GM18870 (cell line): Measurements from ENCODE around the gene ATXN1.
"Not testable (repeated sequence)": the region's sequence is repeated elsewhere in the genome, so short reads cannot be mapped to it uniquely, and the experiment has no call there.

Experiments
- ATAC-seq: cut with Tn5 transposase; IDR thresholded peaks from one replicate; pipeline ENCODE4 v1.9.1; 2021; ENCODE audit warnings: moderate library complexity; ENCODE audit not compliant: unreplicated experiment

ATXN1 gene

GRCh38 chr6:16725145-16725864, 36.0 kb downstream of the ATXN1 start:
- ATAC-seq, result no peak

- no peak for ATAC-seq
Measured at GRCh38 chr6:16723826-16724225, 37.4 kb downstream of the ATXN1 start.

- ATAC-seq, result no peak
Measured at GRCh38 chr6:16723402-16723801, 37.9 kb downstream of the ATXN1 start.

- ATAC-seq, result no peak
Measured at GRCh38 chr6:16722630-16723029, 38.6 kb downstream of the ATXN1 start.

GRCh38 chr6:16721977-16722376, 39.3 kb downstream of the ATXN1 start:
- no peak for ATAC-seq

GRCh38 chr6:16720861-16721260, 40.4 kb downstream of the ATXN1 start:
- ATAC-seq, result no peak

GRCh38 chr6:16719488-16719887, 41.8 kb downstream of the ATXN1 start:
- no peak for ATAC-seq

- ATAC-seq, result no peak
Measured at GRCh38 chr6:16718356-16718755, 42.9 kb downstream of the ATXN1 start.

GRCh38 chr6:16717275-16717942, 43.9 kb downstream of the ATXN1 start:
- no peak for ATAC-seq

- no peak for ATAC-seq
Measured at GRCh38 chr6:16716321-16716858, 44.9 kb downstream of the ATXN1 start.

- ATAC-seq, result no peak
Measured at GRCh38 chr6:16713597-16713996, 47.7 kb downstream of the ATXN1 start.

GRCh38 chr6:16712931-16713484, 48.3 kb downstream of the ATXN1 start:
- ATAC-seq, result no peak

- no peak for ATAC-seq
Measured at GRCh38 chr6:16712255-16712930, 48.9 kb downstream of the ATXN1 start.

- no peak for ATAC-seq
Measured at GRCh38 chr6:16711546-16712254, 49.6 kb downstream of the ATXN1 start.

- peak; percentile 48 for ATAC-seq
Measured at GRCh38 chr6:16706911-16707783, 54.1 kb downstream of the ATXN1 start.

GRCh38 chr6:16706491-16706890, 54.8 kb downstream of the ATXN1 start:
- ATAC-seq, result not testable (repeated sequence)

GRCh38 chr6:16706029-16706428, 55.2 kb downstream of the ATXN1 start:
- ATAC-seq, result no peak

- no peak for ATAC-seq
Measured at GRCh38 chr6:16705081-16705993, 55.9 kb downstream of the ATXN1 start.
